ENCODE data around the gene HP1BP3.

The HP1BP3 gene, protein sequence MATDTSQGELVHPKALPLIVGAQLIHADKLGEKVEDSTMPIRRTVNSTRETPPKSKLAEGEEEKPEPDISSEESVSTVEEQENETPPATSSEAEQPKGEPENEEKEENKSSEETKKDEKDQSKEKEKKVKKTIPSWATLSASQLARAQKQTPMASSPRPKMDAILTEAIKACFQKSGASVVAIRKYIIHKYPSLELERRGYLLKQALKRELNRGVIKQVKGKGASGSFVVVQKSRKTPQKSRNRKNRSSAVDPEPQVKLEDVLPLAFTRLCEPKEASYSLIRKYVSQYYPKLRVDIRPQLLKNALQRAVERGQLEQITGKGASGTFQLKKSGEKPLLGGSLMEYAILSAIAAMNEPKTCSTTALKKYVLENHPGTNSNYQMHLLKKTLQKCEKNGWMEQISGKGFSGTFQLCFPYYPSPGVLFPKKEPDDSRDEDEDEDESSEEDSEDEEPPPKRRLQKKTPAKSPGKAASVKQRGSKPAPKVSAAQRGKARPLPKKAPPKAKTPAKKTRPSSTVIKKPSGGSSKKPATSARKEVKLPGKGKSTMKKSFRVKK

DNA sequence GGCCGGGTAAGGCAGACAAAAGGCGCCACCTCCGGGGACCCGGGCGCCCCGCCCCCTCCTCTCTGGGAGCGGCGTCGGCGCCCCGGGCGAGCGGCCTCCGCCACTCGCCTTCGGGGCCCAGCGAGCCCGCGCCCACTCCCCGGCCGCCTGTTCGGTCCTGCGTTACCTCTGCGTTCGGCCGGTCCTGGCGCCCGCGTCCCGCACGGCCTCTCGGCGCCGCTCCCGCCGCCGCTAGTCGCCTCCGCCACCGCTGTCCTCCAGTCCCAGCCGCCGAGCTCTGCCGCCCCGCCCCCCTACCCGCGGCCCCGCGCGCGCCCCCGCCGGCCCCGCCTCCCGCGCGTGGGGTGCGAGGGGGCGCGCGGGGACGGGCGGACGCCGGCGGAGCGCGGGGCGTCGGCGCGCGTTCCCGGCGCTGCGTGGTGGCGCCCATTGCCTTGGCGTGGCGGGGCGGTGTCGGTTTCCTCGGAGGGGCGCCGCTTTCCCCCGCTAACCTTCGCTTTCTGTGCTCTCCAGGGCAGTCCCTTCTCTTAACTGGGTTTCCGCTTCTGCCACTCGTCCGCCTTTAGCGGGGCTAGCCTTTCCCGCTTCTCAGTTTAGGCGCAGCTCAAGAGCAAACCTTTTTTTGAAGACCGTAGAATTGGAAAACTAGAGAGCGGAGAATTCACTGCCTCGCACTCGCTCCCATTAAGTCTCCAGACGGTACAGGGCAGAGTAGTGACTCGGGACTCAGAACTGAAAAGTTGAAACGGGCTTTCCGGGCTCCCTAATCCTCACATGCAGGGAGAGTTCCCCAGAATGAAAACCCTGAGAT lies at the start of gene HP1BP3:
TSS of gene HP1BP3 (minus strand) at position 279 of the 811 bp plus-strand sequence. CDS start 6,867 bp downstream, outside the sequence.
- no peaks in the 10 kb centered on the region for H3K27me3 ChIP-seq (ENCODE audit: control insufficient read depth in 1 of 2, insufficient read depth in 2 of 2, low read length in 2 of 2)
- H3K4me3 ChIP-seq (ENCODE audit: low read depth in 1 of 2, low read length in 2 of 2): peak within 1 kb of the TSS; percentile 83 to 96
- no peaks in the 10 kb centered on the region for H3K9me3 ChIP-seq (ENCODE audit: low read length)
- peaks cover 16% of the 10 kb centered on the region for H3K4me1 ChIP-seq (ENCODE audit: insufficient read depth, low read length)
- peak within 1 kb of the TSS; percentile 80 for H3K9ac ChIP-seq (ENCODE audit: low read length)
- peak within 1 kb of the TSS; percentile 100 for H3K27ac ChIP-seq (ENCODE audit: low read depth, low read length)
- H3K36me3 ChIP-seq (ENCODE audit: insufficient read depth, low read length): no peaks in the 10 kb centered on the region

DNA sequence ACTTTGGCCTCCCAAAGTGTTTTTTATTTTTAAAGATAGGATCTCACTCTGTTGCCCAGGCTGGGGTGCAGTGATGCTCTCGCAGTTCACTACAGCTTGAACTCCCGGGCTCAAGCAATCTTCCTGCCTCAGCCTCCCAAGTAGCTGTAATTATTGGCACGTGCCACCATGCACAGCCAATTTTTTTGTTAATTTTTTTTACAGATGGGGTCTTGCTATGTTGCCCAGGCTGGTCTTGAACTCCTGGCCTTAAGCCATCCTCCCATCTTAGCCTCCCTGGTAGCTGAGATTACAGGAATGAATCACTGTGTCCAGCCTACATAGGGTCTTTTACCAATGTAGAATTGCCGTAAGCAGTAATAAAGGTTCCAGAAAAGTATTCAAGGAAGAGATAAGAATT lies 49.1 kb upstream of the HP1BP3 start:
- H3K9me3 ChIP-seq (ENCODE audit: low read length): no peaks in the 10 kb centered on the region
- peaks cover 5% of the 10 kb centered on the region for H3K36me3 ChIP-seq (ENCODE audit: insufficient read depth, low read length)
- peaks cover 4% of the 10 kb centered on the region for H3K4me1 ChIP-seq (ENCODE audit: insufficient read depth, low read length)
- no peaks in the 10 kb centered on the region for H3K27me3 ChIP-seq (ENCODE audit: control insufficient read depth in 1 of 2, insufficient read depth in 2 of 2, low read length in 2 of 2)
- no peak overlapping the region for H3K27ac ChIP-seq (ENCODE audit: low read depth, low read length)
- H3K4me3 ChIP-seq (ENCODE audit: low read depth in 1 of 2, low read length in 2 of 2): no peak overlapping the region
- H3K9ac ChIP-seq (ENCODE audit: low read length): no peak overlapping the region

DNA sequence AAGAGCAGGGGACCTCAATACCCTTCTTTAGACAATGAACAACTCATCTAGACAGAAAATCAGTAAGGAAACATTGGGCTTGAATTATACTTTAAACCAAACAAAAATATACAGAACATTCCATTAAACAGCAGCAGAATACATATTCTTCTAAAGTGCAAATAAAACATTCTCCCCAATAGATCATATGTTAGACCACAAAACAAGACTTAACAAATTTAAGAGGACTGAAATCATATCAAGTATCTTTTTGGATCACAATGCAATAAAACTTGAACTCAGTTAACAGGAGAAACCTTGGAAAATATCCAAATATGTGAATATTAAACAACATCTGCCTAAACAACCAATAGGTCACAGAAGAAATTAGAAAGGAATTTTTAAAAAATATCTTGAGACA lies 47.7 kb upstream of the HP1BP3 start:
- no peaks in the 10 kb centered on the region for H3K27me3 ChIP-seq (ENCODE audit: control insufficient read depth in 1 of 2, insufficient read depth in 2 of 2, low read length in 2 of 2)
- H3K9me3 ChIP-seq (ENCODE audit: low read length): no peaks in the 10 kb centered on the region
- no peak overlapping the region for H3K4me3 ChIP-seq (ENCODE audit: low read depth in 1 of 2, low read length in 2 of 2)
- no peak overlapping the region for H3K27ac ChIP-seq (ENCODE audit: low read depth, low read length)
- H3K9ac ChIP-seq (ENCODE audit: low read length): no peak overlapping the region
- peaks cover under 1% of the 10 kb centered on the region for H3K36me3 ChIP-seq (ENCODE audit: insufficient read depth, low read length)
- peaks cover 4% of the 10 kb centered on the region for H3K4me1 ChIP-seq (ENCODE audit: insufficient read depth, low read length)

DNA sequence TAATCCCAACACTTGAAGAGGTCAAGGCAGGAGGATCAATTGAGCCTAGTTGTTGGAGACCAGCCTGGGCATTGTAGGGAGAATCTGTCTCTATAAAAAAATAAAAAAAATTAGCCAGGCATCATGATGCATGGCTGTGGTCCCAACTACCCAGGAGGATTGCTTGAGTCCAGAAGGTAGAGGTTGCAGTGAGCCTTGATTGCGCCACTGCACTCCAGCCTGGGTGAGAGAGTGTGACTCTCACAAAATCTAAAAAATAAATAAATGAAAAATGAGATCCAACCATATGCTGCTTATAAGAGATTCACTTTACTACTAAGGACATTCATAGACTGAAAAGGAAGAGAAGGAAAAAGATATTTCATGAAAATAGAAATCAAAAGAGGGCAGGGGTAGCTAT lies 47.1 kb upstream of the HP1BP3 start:
- H3K4me3 ChIP-seq (ENCODE audit: low read depth in 1 of 2, low read length in 2 of 2): no peak overlapping the region
- H3K36me3 ChIP-seq (ENCODE audit: insufficient read depth, low read length): no peaks in the 10 kb centered on the region
- no peaks in the 10 kb centered on the region for H3K9me3 ChIP-seq (ENCODE audit: low read length)
- no peaks in the 10 kb centered on the region for H3K27me3 ChIP-seq (ENCODE audit: control insufficient read depth in 1 of 2, insufficient read depth in 2 of 2, low read length in 2 of 2)
- H3K27ac ChIP-seq (ENCODE audit: low read depth, low read length): no peak overlapping the region
- peaks cover 4% of the 10 kb centered on the region for H3K4me1 ChIP-seq (ENCODE audit: insufficient read depth, low read length)
- H3K9ac ChIP-seq (ENCODE audit: low read length): no peak overlapping the region

DNA sequence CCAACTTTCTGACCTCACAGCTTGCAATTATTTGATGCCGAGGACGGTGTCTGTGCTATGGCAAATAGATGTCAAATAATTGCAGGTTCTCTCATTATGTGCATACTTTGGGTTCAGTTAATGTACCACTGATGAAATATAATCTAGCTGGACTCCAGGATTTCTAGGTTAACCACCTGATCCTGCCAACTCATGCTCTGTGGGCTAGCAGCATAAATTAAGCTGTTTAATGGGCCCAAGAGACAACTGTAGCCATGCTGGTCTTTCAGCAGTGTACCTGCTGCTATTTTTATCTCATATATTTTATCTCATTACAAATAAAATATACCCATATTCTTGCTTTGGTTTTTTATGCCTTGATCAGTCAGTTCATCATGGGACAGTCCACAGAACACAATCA lies 43.3 kb upstream of the HP1BP3 start:
- H3K27me3 ChIP-seq (ENCODE audit: control insufficient read depth in 1 of 2, insufficient read depth in 2 of 2, low read length in 2 of 2): no peaks in the 10 kb centered on the region
- H3K4me3 ChIP-seq (ENCODE audit: low read depth in 1 of 2, low read length in 2 of 2): no peak overlapping the region
- H3K36me3 ChIP-seq (ENCODE audit: insufficient read depth, low read length): peaks cover 13% of the 10 kb centered on the region
- H3K4me1 ChIP-seq (ENCODE audit: insufficient read depth, low read length): peaks cover 4% of the 10 kb centered on the region
- H3K9me3 ChIP-seq (ENCODE audit: low read length): no peaks in the 10 kb centered on the region
- no peak overlapping the region for H3K9ac ChIP-seq (ENCODE audit: low read length)
- no peak overlapping the region for H3K27ac ChIP-seq (ENCODE audit: low read depth, low read length)

DNA sequence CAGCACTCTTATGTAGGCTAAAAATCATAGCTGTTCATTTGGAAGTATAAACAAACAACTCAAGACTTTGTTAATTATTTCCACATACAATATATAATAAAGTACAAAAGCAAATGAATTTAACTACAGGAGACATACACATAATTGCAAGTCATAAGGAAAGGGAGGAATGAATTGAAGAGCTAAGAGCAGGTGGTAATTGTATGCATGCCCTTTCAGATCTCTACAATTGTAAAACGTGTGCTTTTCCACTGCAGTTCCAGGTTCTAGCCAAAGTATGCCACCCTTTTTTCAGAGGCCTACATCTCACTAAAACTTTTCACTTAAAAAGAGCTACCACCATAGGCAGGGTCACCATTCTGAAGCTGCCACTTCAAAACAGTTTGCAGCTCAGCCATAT lies 42.8 kb upstream of the HP1BP3 start:
- Histone ChIP-seq H3K9me3 (ENCODE audit: low read length) (no peaks in the 10 kb centered on the region), H3K9ac (ENCODE audit: low read length) (no peak overlapping the region), H3K36me3 (ENCODE audit: insufficient read depth, low read length) (peaks cover 13% of the 10 kb centered on the region), H3K27ac (ENCODE audit: low read depth, low read length) (no peak overlapping the region), H3K4me1 (ENCODE audit: insufficient read depth, low read length) (peaks cover 4% of the 10 kb centered on the region), H3K4me3 (ENCODE audit: low read depth in 1 of 2, low read length in 2 of 2) (no peak overlapping the region), H3K27me3 (ENCODE audit: control insufficient read depth in 1 of 2, insufficient read depth in 2 of 2, low read length in 2 of 2) (no peaks in the 10 kb centered on the region)

DNA sequence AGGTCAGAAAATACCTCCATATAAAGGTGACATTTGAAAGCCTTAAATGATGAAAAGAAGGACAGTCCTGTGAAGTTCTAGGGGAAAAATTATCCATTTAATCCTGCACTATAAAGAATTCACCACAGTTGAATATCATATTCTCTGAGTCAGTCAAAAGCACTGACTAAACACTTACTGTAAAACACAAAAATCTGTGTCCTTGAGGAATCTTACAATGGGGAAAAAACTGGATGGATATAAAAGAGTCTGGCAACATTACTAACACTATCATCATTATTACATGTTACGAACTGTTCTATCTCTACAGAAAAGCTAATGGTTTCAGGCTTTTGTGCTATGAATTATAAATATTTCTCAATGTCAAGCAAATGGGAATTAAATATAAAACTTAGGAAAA lies 42.4 kb upstream of the HP1BP3 start:
- Histone ChIP-seq H3K9ac (ENCODE audit: low read length) (no peak overlapping the region), H3K27ac (ENCODE audit: low read depth, low read length) (no peak overlapping the region), H3K36me3 (ENCODE audit: insufficient read depth, low read length) (peaks cover 13% of the 10 kb centered on the region), H3K4me1 (ENCODE audit: insufficient read depth, low read length) (no peaks in the 10 kb centered on the region), H3K27me3 (ENCODE audit: control insufficient read depth in 1 of 2, insufficient read depth in 2 of 2, low read length in 2 of 2) (no peaks in the 10 kb centered on the region), H3K4me3 (ENCODE audit: low read depth in 1 of 2, low read length in 2 of 2) (no peak overlapping the region), H3K9me3 (ENCODE audit: low read length) (no peaks in the 10 kb centered on the region)

DNA sequence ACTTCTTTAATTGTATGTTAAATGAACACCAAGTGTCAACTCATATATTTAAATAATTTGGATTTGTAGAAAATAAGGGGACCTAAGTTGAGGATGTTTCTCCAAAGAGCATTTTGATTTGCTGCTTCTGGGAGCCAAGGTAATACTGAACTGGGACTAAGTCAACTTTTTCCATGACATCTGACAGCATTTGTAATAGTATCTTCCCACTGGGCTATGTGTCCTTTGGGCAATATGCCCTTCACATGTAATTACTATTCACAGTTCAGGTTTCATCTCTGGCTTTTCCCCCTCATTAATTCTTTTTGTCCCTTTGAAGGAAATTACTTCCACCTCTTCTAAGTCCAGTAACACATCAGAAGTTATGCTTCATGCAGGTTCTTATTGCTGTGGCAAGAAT lies 36.7 kb upstream of the HP1BP3 start:
- no peak overlapping the region for H3K9ac ChIP-seq (ENCODE audit: low read length)
- no peak overlapping the region for H3K27ac ChIP-seq (ENCODE audit: low read depth, low read length)
- H3K36me3 ChIP-seq (ENCODE audit: insufficient read depth, low read length): peaks cover 11% of the 10 kb centered on the region
- no peak overlapping the region for H3K4me3 ChIP-seq (ENCODE audit: low read depth in 1 of 2, low read length in 2 of 2)
- no peaks in the 10 kb centered on the region for H3K27me3 ChIP-seq (ENCODE audit: control insufficient read depth in 1 of 2, insufficient read depth in 2 of 2, low read length in 2 of 2)
- no peaks in the 10 kb centered on the region for H3K9me3 ChIP-seq (ENCODE audit: low read length)
- no peaks in the 10 kb centered on the region for H3K4me1 ChIP-seq (ENCODE audit: insufficient read depth, low read length)

DNA sequence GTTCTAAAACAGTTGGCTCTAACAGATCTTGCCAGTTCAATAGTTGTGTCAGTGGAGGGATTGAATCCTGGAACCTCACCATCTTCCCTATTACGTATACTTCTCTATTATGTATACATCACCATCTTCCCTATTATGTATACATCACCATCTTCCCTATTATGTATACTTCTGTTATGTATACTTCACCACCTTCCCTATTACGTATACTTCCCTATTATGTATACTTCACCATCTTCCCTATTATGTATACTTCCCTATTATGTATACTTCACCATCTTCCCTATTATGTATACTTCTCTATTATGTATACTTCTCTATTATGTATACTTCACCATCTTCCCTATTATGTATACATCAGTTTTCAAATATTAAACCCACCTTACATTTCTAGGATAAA lies 34.4 kb upstream of the HP1BP3 start:
- Histone ChIP-seq H3K9ac (ENCODE audit: low read length) (no peak overlapping the region), H3K27ac (ENCODE audit: low read depth, low read length) (no peak overlapping the region), H3K4me3 (ENCODE audit: low read depth in 1 of 2, low read length in 2 of 2) (no peak overlapping the region), H3K36me3 (ENCODE audit: insufficient read depth, low read length) (no peaks in the 10 kb centered on the region), H3K9me3 (ENCODE audit: low read length) (no peaks in the 10 kb centered on the region), H3K4me1 (ENCODE audit: insufficient read depth, low read length) (no peaks in the 10 kb centered on the region), H3K27me3 (ENCODE audit: control insufficient read depth in 1 of 2, insufficient read depth in 2 of 2, low read length in 2 of 2) (no peaks in the 10 kb centered on the region)

DNA sequence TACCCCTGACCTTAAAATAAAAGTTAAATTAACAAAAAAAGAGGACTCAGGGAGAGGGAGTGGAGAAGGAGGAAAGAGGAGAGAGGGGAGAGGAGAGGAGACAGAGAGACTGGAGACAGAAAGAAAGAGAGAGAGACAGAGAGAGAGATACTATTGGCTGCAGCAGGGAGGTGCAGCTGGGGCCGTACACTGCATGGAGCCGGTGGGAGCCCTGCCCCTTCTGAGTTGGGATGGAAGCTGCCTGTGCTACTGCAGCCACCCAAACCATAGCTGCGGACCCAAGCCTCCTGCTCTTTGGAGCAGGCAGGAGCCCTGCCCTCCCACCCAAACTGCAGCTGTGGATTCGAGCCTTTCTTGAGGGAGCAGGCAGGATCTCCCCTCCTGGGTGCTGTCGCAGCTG lies 32.7 kb upstream of the HP1BP3 start:
- Histone ChIP-seq H3K9ac (ENCODE audit: low read length) (no peak overlapping the region), H3K27me3 (ENCODE audit: control insufficient read depth in 1 of 2, insufficient read depth in 2 of 2, low read length in 2 of 2) (no peaks in the 10 kb centered on the region), H3K36me3 (ENCODE audit: insufficient read depth, low read length) (no peaks in the 10 kb centered on the region), H3K9me3 (ENCODE audit: low read length) (no peaks in the 10 kb centered on the region), H3K4me1 (ENCODE audit: insufficient read depth, low read length) (no peaks in the 10 kb centered on the region), H3K27ac (ENCODE audit: low read depth, low read length) (no peak overlapping the region), H3K4me3 (ENCODE audit: low read depth in 1 of 2, low read length in 2 of 2) (no peak overlapping the region)

DNA sequence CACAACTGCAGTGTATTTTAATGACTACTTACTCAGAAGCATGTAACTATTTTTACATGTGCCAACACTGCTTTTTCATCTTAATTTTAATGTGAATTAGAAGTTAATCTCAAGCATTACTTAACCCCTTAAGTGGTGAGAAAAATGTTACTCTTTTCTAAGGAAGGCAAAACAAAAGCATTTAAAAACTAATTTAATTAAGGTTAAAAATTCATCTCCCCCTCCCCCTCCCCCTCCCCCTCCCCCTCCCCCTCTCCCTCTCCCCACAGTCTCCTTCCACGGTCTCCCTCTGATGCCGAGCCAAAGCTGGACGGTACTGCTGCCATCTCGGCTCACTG lies 27.4 kb upstream of the HP1BP3 start:
- no peaks in the 10 kb centered on the region for H3K4me1 ChIP-seq (ENCODE audit: insufficient read depth, low read length)
- no peak overlapping the region for H3K9ac ChIP-seq (ENCODE audit: low read length)
- no peaks in the 10 kb centered on the region for H3K36me3 ChIP-seq (ENCODE audit: insufficient read depth, low read length)
- no peaks in the 10 kb centered on the region for H3K27me3 ChIP-seq (ENCODE audit: control insufficient read depth in 1 of 2, insufficient read depth in 2 of 2, low read length in 2 of 2)
- H3K9me3 ChIP-seq (ENCODE audit: low read length): no peaks in the 10 kb centered on the region
- H3K27ac ChIP-seq (ENCODE audit: low read depth, low read length): no peak overlapping the region
- H3K4me3 ChIP-seq (ENCODE audit: low read depth in 1 of 2, low read length in 2 of 2): no peak overlapping the region

All from muscle layer of colon (tissue), 2 donors.